Measurements from ENCODE around the gene CTU2. TPM values are rescaled to one million over a fixed set of nuclear protein-coding genes. Genes with fewer than 3 reads are reported as not detected.

Gene CTU2
- total and polyA plus RNA-seq, 9 of the 15 experiments (the other 6 are each of a cell fraction or from before 2014, with no cell fraction given) = 1.3 to 105 (median 23.2) TPM

DNA sequence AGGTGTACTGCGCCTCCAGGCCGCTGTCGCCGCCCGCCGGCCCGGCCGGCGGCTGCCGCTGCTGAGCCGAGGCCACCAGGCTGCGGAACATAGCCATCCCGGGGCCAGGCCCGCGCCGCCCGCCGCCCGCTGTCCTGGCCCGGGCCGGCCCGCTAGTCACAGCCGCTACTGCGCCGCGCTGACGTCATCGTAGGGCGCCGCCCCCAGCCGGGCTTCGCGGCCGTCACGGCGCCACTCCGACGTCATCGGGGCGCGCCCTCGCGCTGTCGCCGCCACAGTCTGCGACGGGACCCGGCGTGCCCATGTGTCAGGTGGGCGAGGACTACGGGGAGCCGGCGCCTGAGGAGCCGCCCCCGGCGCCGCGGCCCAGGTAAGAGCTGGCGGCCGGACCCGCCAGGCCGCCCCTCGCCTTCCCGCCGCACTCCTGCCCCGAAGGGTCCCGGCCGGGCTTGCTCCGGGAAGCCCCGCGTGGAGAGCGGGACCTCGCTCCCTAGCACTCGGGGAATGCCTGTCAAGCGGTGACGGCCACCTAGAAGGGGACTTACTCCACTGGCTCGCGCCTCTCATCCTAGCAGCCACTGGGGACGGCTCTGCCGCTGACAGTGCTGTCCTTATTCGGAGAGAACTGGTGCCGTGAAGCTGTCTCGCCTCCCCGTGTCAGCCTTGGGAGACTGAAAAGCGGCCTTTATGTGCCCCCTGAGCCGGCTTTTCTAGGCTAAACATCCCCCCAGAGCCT lies at the start of gene CTU2, which contains the start of gene RNF166 (continued):
- TF ChIP-seq MBD2 (IDR thresholded peaks at IDR 0.05; ENCODE audit: borderline replicate concordance, low read depth) = peak; percentile 74; the same call in 1 of the 2 replicates
- peak; percentile 97 for TF ChIP-seq CTBP1 (IDR thresholded peaks at IDR 0.05; ENCODE audit: borderline replicate concordance)
- TF ChIP-seq, protein P1, sequence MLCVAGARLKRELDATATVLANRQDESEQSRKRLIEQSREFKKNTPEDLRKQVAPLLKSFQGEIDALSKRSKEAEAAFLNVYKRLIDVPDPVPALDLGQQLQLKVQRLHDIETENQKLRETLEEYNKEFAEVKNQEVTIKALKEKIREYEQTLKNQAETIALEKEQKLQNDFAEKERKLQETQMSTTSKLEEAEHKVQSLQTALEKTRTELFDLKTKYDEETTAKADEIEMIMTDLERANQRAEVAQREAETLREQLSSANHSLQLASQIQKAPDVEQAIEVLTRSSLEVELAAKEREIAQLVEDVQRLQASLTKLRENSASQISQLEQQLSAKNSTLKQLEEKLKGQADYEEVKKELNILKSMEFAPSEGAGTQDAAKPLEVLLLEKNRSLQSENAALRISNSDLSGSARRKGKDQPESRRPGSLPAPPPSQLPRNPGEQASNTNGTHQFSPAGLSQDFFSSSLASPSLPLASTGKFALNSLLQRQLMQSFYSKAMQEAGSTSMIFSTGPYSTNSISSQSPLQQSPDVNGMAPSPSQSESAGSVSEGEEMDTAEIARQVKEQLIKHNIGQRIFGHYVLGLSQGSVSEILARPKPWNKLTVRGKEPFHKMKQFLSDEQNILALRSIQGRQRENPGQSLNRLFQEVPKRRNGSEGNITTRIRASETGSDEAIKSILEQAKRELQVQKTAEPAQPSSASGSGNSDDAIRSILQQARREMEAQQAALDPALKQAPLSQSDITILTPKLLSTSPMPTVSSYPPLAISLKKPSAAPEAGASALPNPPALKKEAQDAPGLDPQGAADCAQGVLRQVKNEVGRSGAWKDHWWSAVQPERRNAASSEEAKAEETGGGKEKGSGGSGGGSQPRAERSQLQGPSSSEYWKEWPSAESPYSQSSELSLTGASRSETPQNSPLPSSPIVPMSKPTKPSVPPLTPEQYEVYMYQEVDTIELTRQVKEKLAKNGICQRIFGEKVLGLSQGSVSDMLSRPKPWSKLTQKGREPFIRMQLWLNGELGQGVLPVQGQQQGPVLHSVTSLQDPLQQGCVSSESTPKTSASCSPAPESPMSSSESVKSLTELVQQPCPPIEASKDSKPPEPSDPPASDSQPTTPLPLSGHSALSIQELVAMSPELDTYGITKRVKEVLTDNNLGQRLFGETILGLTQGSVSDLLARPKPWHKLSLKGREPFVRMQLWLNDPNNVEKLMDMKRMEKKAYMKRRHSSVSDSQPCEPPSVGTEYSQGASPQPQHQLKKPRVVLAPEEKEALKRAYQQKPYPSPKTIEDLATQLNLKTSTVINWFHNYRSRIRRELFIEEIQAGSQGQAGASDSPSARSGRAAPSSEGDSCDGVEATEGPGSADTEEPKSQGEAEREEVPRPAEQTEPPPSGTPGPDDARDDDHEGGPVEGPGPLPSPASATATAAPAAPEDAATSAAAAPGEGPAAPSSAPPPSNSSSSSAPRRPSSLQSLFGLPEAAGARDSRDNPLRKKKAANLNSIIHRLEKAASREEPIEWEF (CRISPR knock-in tag; IDR thresholded peaks at IDR 0.05) = no peak
- TF ChIP-seq KAT7 (CRISPR knock-in tag; IDR thresholded peaks at IDR 0.05; ENCODE audit: borderline replicate concordance) = no peak
- no peak for TF ChIP-seq CHCHD3 (CRISPR knock-in tag; IDR thresholded peaks at IDR 0.05)
- TF ChIP-seq DIDO1 (tag; IDR thresholded peaks at IDR 0.05; ENCODE audit: low read depth) = no peak; the same call in 1 of the 2 replicates
- TF ChIP-seq EP400 (IDR thresholded peaks at IDR 0.05) = peak; percentile 81; the same call in 1 of the 2 replicates
- no peak for TF ChIP-seq XRCC5 (IDR thresholded peaks at IDR 0.05; ENCODE audit: low read depth, low read length)
- peak; percentile 45; the same call in 1 of the 2 replicates for TF ChIP-seq SOX6 (IDR thresholded peaks at IDR 0.05)
- no peak for TF ChIP-seq NR2C1 (IDR thresholded peaks at IDR 0.05)
- no peak for TF ChIP-seq NR2C1 (tag; IDR thresholded peaks at IDR 0.05)
- no peak for TF ChIP-seq KAT2B (IDR thresholded peaks at IDR 0.05; ENCODE audit: low read depth, low read length)
- peak; percentile 96 for TF ChIP-seq SMAD4 (CRISPR knock-in tag; conservative IDR thresholded peaks at IDR 0.05)
- no peak for TF ChIP-seq ZFP1 (CRISPR knock-in tag; IDR thresholded peaks at IDR 0.05)
- no peak; the same call in 1 of the 2 replicates for TF ChIP-seq GTF2E2 (tag; IDR thresholded peaks at IDR 0.05)
- TF ChIP-seq STAG1 (CRISPR knock-in tag; IDR thresholded peaks at IDR 0.05; ENCODE audit: borderline replicate concordance) = no peak
- no peak for TF ChIP-seq TCFL5 (CRISPR knock-in tag; conservative IDR thresholded peaks at IDR 0.05)
- TF ChIP-seq SMAD2 (IDR thresholded peaks at IDR 0.05; ENCODE audit: low read depth, low read length) = no peak
- no peak for TF ChIP-seq CBFB (CRISPR knock-in tag; IDR thresholded peaks at IDR 0.05)
- TF ChIP-seq TAF9B (IDR thresholded peaks at IDR 0.05; ENCODE audit: partially characterized antibody) = no peak
- TF ChIP-seq HNRNPH1 (optimal IDR thresholded peaks at IDR 0.05; ENCODE audit: low read depth, low read length) = no peak
- TF ChIP-seq SMARCA4 (IDR thresholded peaks at IDR 0.05) = no peak
- peak; percentile 86 for TF ChIP-seq MTA3 (IDR thresholded peaks at IDR 0.05; ENCODE audit: borderline replicate concordance)
- no peak for TF ChIP-seq ZSCAN29 (IDR thresholded peaks at IDR 0.05)
- TF ChIP-seq JUND (IDR thresholded peaks at IDR 0.05; ENCODE audit: borderline replicate concordance, low read depth, low read length) = peak; percentile 95
- TF ChIP-seq JUND (tag; IDR thresholded peaks at IDR 0.05; ENCODE audit: borderline replicate concordance, low read depth, low read length) = peak; percentile 82; the same call in 2 of the 3 replicates
- no peak for TF ChIP-seq ZZZ3 (IDR thresholded peaks at IDR 0.05)
